Brain microvascular endothelial cell (primary cell): ENCODE measurements around the gene CHN2.

Experiments used
- DNase-seq: peaks from one replicate; pipeline ENCODE4 v3.0.0-alpha.2; 2020
- H3K27ac ChIP-seq: fragments of 250-450 bp; sonication (Bioruptor Pico); 2 replicates; pipeline ENCODE4 v1.5.1; 2020; ENCODE audit warnings: mild to moderate bottlenecking, moderate library complexity
- H3K27me3 ChIP-seq: fragments of 250-450 bp; sonication (Bioruptor Pico); replicated peaks from 2 replicates; pipeline ENCODE4 v1.5.1; 2020; ENCODE audit warnings: mild to moderate bottlenecking
- H3K36me3 ChIP-seq: fragments of 250-450 bp; sonication (Bioruptor Pico); replicated peaks from 2 replicates; pipeline ENCODE4 v1.5.1; 2020; ENCODE audit warnings: mild to moderate bottlenecking
- H3K4me3 ChIP-seq: 2 replicates; pipeline ENCODE4 v1.5.1; 2011; ENCODE audit warnings: low read depth, mild to moderate bottlenecking, control low read depth, low read length, moderate library complexity
- in situ Hi-C: cut with HindIII; loops from 2 replicates; pipeline ENCODE4 v1.10.0; 2017; ENCODE audit warnings: low sequenced_read_pairs, low pct_ligation_motif_present
- TF ChIP-seq, protein P1 (sequence below): IDR thresholded peaks from 2 replicates; pipeline ENCODE4 v1.5.1; 2011; ENCODE audit warnings: low read depth, mild to moderate bottlenecking, moderate library complexity, low read length, control low read depth, inconsistent platforms; ENCODE audit errors: missing control alignments

The CHN2 gene

DNA sequence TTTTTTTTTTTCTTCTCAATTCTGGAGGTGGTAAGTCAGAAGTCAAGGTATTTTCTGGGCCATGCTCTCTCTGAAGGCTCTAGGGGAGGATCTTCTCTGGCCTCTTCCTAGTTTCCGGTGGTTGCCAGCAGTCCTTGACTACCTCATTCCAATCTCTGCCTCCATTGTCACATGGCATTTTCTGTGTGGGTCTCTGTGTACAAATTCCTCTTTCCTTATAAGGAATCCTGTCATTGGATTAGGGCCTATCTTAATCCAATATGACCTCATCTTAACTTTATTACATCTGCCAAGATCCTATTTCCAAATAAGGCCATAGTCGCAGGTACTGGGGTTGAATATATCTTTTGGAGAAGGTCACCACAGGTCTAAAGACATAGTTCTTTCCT is 239.8 kb downstream of the CHN2 start:
- no peak overlapping the region for H3K4me3 ChIP-seq
- in situ Hi-C loops = no loop called here
- H3K36me3 ChIP-seq = no peaks in the 10 kb centered on the region
- H3K27ac ChIP-seq = no peak overlapping the region
- TF ChIP-seq, protein P1, sequence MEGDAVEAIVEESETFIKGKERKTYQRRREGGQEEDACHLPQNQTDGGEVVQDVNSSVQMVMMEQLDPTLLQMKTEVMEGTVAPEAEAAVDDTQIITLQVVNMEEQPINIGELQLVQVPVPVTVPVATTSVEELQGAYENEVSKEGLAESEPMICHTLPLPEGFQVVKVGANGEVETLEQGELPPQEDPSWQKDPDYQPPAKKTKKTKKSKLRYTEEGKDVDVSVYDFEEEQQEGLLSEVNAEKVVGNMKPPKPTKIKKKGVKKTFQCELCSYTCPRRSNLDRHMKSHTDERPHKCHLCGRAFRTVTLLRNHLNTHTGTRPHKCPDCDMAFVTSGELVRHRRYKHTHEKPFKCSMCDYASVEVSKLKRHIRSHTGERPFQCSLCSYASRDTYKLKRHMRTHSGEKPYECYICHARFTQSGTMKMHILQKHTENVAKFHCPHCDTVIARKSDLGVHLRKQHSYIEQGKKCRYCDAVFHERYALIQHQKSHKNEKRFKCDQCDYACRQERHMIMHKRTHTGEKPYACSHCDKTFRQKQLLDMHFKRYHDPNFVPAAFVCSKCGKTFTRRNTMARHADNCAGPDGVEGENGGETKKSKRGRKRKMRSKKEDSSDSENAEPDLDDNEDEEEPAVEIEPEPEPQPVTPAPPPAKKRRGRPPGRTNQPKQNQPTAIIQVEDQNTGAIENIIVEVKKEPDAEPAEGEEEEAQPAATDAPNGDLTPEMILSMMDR = no peak
- DNase-seq = no peak
- no peaks in the 10 kb centered on the region for H3K27me3 ChIP-seq

DNA sequence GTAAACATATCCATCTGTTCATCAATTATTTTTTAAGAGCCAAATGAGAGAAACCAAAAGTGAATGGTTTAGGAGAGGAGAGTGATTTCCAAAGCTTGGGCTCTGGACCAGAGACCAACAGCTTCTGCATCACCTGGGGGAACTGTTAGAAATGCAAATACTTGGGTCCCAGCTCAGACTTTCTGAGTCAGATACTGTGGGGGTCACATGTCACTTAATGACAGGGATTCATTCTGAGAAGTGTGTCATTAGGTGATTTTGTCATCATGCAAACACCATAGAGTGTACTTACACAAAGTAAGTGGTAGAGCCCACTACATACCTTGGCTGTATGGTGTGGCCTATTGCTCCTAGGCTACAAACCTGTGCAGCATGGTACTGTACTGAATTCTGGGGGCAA is 240.6 kb downstream of the CHN2 start:
- TF ChIP-seq, protein P1 = no peak
- H3K4me3 ChIP-seq = no peak overlapping the region
- H3K36me3 ChIP-seq = no peaks in the 10 kb centered on the region
- in situ Hi-C loops = no loop called here
- H3K27me3 ChIP-seq = no peaks in the 10 kb centered on the region
- DNase-seq = no peak
- no peak overlapping the region for H3K27ac ChIP-seq

DNA sequence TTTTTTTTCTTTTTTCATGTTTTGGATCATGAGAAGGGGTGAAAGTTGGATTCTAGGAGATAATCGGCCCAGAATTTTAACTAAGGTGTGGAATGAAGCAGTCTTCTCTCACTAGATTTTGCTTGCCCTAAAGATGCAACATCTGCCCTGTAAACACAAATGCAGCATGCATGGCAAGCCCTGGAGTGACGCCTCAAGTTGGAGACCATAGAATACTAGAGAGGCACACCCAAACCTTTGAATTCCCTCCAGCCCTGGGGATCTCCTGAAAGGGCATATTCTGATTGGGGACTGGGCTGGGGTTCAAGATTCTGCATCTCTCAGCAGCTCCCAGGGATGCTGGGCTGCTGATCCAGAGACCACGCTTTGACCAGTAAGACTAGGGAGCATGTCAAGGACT is 241.3 kb downstream of the CHN2 start:
- TF ChIP-seq, protein P1 = no peak
- H3K36me3 ChIP-seq = no peaks in the 10 kb centered on the region
- no peak overlapping the region for H3K27ac ChIP-seq
- in situ Hi-C loops = no loop called here
- no peak overlapping the region for H3K4me3 ChIP-seq
- no peaks in the 10 kb centered on the region for H3K27me3 ChIP-seq
- no peak for DNase-seq

DNA sequence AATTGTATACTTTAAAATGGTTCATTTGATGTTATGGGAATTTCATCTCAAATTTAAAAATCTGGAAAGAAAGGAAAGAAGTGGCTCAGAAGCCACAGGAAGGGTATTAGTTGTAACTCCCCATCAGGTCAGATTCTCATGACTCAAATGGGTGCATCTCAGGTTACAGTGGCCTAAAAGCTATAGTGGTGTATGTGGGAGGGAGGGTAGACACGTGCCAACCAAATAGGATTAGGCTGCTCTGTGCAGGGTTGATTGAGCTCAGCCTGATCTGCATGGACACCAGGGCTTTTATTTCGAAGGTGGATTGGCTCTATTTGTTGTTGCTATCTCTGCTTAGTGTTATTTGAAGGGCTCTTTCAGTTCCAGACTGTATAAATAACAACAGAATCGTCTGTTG is 247.6 kb downstream of the CHN2 start:
- Histone ChIP-seq H3K4me3 (no peak overlapping the region), H3K27ac (no peak overlapping the region), H3K36me3 (no peaks in the 10 kb centered on the region), H3K27me3 (no peaks in the 10 kb centered on the region)
- TF ChIP-seq, protein P1 = no peak
- DNase-seq = no peak
- in situ Hi-C loops = no loop called here

DNA sequence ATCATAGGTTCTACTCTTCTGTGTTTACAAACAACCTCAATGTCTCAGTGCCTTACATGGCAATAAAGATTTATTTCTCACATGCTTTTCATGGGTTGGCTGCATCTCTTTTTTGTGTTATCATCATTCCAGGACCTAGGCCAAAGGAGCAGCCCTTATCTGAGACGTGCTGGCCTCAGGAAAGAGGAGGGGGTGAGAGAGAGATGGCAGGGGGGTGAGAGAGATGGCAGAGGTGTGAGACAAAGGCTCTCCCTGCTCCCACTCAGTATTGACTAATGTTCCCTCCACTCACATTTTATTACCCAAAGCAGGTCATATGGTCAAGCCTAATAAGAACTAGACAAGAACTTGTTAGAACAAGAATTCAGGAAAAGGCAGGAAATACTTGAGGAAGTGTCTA is 249.0 kb downstream of the CHN2 start:
- no peaks in the 10 kb centered on the region for H3K36me3 ChIP-seq
- no peak for DNase-seq
- in situ Hi-C loops = no loop called here
- H3K27me3 ChIP-seq = no peaks in the 10 kb centered on the region
- H3K4me3 ChIP-seq = no peak overlapping the region
- no peak overlapping the region for H3K27ac ChIP-seq
- TF ChIP-seq, protein P1 = no peak

DNA sequence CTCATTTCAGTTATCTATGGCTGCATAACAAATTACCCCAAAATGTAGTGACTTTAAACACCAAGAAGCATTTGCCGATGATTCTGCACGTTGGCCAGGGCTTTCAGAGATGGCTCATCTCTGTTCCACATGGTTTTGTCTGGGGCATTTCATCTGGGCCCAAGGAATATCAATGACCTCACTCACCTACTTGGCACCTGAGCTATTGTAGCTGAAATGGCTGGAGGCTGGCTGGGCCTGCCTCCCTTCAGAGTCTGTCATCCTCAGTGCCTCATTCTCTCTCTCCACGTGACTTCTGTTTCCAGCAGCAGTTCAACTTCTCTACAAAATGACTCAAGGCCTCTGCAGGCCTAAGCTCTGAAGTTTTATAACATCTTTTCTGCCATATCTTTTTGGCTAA is 249.7 kb downstream of the CHN2 start:
- in situ Hi-C loops = no loop called here
- Histone ChIP-seq H3K27ac (no peak overlapping the region), H3K36me3 (no peaks in the 10 kb centered on the region), H3K27me3 (no peaks in the 10 kb centered on the region), H3K4me3 (no peak overlapping the region)
- TF ChIP-seq, protein P1 = no peak
- DNase-seq = no peak
